T47D (cell line): Measurements from ENCODE around the gene NTM.

ENCODE experiments used
- DNase-seq, 2 experiments: peaks; one replicate each; pipeline versions ENCODE4 v3.0.0 to v3.0.0-alpha.2; 2011 to 2012; ENCODE audit warnings: low read depth in 1 of 2, low spot score in 1 of 2
- JUND ChIP-seq: IDR thresholded peaks from 2 replicates; pipeline ENCODE4 v1.6.1; 2012; ENCODE audit warnings: low read depth
- in situ Hi-C: cut with HindIII; loops from 2 replicates; pipeline ENCODE4 v1.10.0; 2016; ENCODE audit warnings: low sequenced_read_pairs, low pct_unique_long_range_greater_than_20kb

Gene NTM

DNA sequence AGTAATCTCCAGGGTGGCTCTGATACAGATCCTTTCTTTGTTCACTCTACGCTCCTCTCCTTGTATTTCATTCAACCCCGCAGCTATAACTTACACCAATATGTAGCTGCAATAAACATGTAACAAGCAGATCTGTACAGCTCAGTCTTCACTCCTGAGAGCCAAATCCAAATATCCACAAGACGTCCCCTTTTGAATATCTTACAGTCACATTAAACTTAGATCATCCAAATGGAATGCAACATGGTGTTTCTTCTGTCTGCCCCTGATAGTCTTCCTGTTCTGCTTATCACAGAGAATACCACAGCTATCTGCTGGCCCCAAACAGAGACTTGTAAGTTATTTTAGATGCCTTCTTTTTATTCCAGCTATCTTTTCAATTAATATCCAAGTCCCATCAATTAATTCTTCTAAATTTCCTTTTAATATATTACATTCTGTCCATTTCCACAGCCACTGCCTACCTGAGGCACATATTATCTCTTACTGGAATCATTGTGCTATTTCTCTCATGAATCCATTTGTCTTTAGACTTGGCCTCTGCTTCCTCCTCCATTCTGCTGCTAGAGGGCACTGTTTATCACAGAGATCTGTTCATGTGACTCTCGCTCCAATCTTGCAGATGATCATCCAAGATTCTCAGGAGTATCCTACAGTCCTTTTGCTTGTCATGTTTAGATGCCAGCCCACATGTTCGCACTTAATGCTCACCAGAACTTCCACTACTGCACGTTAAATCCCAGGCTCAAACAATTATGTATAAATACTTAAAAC lies 908.6 kb downstream of the NTM start:
- no peak for TF ChIP-seq JUND
- DNase-seq = no peak
- in situ Hi-C loops = no loop called here

DNA sequence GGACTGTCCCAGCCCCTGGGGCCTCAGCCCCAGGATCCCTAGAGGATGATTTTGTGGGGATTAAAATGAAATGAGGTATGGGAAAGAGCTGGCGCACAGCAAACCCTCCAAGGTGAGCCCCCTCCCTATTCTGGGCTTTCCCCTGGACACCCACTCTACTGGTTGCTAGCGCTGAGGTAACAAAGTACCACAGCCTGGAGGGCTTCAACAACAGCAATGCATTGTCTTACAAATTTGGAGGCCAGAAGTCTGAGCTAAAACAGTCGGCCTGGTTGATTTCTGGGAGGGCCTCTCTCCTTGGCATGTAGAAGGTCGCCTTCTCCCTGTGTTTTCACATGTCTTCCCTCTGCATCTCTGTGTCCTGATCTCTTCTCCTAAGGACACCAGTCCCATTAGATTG lies 913.6 kb downstream of the NTM start:
- no peak for TF ChIP-seq JUND
- in situ Hi-C loops = no loop called here
- DNase-seq = no peak

DNA sequence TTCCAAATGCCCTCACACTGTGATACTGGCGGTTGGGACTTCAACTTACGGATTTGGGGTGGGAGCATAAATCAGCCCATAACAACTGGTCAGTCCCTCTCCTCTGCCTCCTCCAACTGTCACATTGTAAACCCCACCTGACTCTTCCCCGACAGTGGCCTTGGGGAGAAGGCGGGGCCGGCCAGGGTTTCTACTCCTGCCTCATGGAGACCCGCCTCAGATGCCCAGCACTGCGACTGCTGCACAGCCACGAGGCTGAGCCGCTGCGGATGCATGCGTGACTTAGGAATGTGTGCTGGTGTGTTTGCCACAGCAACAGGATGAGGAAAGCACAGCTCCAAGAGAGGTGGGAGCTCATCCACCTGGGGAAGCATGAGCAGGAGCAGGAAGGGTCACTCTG lies 914.2 kb downstream of the NTM start:
- TF ChIP-seq JUND = no peak
- in situ Hi-C loops = no loop called here
- DNase-seq = no peak

DNA sequence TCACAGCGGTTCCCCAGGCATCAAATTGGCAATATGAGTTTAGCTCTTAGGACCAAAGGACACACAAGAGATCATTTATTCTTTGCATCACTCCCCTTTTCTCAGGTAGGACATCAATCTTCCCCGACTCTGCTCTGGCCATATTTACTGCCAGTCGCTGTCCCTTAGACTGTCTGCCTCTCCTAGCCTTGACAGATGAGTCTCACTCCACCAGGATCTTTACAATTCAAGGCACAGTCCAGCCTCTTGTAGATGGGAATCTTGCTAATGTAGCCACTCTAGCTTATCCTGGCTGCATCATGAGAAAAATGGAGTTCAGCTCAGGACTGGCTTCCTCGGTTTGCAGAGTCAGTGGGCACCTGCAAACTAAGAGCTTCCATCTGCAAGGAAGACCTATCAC lies 915.2 kb downstream of the NTM start:
- TF ChIP-seq JUND = no peak
- in situ Hi-C loops = no loop called here
- DNase-seq = no peak

DNA sequence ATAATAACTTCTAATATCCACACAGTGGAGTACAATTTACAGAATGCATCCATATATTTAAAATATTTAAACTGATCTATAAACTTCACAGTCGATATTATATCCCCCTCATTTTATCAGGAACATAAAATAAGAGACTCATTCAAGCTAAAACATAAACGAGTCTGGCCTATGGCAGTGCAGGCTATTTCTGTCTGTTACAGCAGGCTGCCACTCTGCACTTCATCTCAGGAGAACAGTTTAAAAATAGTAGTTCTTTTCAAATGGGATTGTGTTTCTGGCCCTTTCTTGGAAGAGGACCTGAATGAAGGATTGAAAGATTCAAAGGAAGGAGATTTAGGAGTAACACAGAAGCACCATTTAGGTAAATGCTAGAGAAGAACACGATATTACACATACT lies 915.7 kb downstream of the NTM start:
- in situ Hi-C loops = no loop called here
- no peak for TF ChIP-seq JUND
- no peak for DNase-seq

DNA sequence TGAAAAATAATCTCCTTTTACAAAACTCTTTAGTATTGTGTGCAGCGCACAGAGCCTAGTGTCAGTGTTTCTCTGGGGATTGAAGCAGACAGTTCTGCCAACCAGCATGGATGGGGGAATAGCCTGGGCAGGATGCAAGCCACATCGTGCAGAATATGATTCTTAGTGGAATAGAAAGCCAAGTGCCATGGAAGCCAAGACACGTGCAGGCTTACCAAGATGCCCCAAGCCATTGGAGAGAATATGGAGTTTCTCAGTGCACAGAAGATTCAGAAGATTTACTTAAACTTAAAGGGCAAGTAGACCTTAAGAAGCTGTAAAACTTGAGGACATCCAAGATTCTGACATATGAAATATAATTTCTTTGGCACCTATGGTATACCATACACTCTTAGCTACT lies 917.6 kb downstream of the NTM start:
- in situ Hi-C loops = no loop called here
- no peak for DNase-seq
- no peak for TF ChIP-seq JUND

DNA sequence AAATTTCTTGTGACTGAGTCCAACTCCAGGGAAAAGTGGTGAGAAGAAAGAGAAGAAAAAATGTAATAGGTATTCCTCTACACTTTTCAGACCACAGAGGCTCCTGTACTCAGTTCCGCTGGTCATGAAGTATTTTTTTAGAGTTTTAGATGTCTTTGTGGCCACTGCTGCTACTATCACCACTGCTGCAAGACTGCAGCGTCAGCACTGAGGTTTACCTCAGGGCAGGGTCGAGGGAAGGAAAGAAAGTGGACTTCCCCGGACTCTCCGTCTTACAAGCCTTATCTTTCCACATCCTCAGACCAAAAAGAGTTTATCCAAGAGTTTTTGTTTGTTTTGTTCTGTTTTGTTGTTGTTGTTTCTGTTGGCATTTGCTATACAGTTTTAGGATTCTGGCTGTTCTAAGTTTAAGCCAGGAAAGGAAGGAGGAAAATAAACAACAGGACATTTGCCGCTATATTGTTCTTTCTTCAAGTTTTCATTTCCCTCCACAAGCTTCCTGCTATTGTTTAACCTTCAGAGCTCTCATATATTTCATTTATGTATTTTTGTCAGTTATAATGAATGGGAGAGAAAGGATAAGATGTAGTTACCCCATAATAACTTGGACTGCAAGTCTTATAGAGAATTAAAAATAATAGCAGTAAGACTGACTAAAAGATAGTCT lies 919.3 kb downstream of the NTM start:
- no peak for DNase-seq
- TF ChIP-seq JUND = no peak
- in situ Hi-C loops = no loop called here

DNA sequence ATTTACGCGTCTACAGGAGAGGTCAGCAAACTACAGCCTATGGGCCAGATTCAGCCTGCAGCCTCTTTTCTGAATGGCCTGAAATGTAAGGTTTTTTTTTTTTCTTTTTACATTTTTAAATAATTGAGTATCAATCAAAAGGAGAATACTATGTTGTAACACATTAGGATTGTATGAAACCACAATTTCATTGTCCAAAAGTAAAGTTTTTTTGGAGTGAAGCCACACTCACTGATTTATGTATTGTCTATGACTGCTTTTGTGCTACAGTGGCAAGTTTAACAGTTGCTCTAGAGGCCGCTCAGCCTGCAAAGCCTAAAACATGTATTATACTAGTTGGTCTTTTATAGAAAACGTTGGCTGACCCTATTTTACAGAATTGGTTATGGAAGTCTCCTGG lies 923.2 kb downstream of the NTM start:
- no peak for DNase-seq
- no peak for TF ChIP-seq JUND
- in situ Hi-C loops = no loop called here

DNA sequence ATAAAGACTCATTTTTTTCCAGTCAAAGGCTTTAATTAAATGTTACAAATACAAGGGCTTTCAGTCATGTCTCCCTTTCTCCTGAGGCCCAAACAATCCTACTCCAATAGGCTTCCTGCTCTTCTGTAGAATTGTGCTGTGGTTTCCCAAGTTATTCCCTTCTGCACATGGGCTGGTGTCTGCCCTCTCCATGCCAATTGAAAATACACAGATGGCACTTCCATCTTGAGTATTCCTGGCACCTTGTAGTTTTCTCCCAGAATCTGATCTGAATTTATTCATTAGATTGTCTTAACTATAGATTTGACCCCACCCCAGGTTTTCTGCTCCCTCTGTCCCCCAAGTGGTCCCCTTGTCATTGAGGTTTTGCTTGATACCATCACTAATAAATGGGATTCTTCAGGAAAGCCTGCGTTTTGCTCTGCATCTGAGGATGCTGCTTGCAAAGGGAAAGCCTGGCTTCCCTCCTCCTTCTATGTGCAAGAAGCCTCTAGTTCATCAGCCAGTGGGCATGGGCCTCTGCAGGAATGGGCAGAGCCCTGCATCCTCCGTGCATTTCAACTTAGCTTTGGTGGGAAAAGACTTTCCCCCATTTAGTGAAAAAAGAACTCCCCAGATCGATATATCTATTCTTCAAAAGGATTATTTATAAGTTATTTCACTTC lies 926.7 kb downstream of the NTM start:
- no peak for TF ChIP-seq JUND
- in situ Hi-C loops = no loop called here
- DNase-seq = no peak

DNA sequence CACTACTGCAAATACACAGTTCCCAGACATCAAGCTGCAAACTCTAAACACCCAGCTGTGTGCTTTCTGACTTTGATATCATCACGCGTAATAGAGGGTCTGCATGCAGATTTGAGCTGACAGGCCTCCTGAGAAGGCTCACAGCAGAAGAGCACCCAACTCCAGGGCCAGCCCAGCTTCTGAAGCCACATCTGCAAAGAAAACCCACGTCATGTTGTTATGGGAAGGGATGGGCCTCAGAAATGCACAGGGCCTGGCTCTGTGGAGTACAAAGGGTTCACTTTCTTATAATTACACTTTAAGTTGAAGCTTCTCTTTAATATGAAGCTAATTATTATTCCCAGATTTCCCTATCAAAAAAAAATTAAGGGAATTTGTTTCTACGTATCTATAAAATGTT lies 927.9 kb downstream of the NTM start:
- in situ Hi-C loops = no loop called here
- DNase-seq = no peak
- no peak for TF ChIP-seq JUND

DNA sequence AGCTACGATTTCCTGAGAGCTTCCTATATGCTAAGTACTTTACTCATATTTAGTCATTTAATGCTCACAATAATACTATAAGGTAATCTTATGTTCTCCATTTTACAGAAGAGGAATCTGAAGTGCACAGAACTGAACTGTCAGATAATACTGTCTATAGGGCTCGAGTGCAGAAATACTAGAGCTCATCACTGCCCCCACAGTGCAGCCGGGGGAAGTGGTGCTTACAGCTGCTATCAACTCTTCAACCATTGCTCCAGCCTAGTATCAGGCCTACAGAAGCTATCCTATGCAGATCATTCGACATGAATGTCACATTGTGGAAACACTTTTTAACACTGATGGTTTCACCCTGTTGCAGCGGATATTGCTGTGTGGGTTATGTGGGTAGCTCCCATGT lies 929.9 kb downstream of the NTM start:
- TF ChIP-seq JUND = no peak

DNA sequence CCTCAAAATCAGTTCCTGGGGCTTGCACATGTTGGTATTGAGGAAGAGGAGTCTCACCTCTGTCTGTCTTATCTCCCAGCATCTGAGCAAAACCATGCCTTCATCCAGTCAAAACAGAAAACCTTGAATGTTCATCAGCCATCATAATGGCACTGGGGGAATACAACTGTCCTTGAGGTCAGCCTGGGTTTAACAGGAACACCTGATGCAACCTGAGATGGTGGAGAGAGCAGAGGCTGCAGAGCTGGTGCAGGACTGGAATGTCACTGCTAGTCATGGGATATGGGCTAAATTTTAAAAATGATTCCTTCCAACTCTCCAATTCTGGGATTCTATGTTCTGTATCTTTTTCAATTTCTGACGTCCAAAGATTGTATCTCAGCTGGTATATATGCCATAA lies 931.0 kb downstream of the NTM start:
- TF ChIP-seq JUND = no peak
- in situ Hi-C loops = no loop called here
- DNase-seq = no peak

More for the DNA sequence above, 929.9 kb downstream of the NTM start:
- in situ Hi-C loops = no loop called here
- no peak for DNase-seq

DNA sequence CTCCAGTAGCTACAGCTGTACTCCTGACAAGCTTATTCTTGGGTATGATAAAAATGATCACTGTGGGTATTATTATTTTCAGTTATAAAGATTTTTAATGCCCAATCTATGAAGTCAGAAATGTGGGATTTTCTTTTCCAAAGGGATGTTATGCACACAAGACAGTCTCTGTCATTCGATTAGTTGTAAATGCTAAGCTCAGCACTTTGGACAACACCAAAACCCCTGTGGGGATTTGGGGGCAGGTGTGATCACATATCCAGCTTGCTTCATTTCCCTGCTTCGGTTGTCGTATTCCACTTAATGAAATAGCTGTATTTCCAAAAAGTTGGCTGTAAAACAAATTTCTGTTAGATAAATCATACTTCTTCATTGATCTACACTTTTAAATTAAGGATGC lies 931.5 kb downstream of the NTM start:
- TF ChIP-seq JUND = no peak
- no peak for DNase-seq
- in situ Hi-C loops = no loop called here
